ENCODE measurements around the gene NRARP. TPM values are rescaled to one million over a fixed set of nuclear protein-coding genes. Genes with fewer than 3 reads are reported as not detected.
A peak's percentile ranks its signal among the peaks of the same experiment; 100 is the strongest.

Gene NRARP
- polyA plus RNA-seq (2011; rRNA removed) (0.17 and 0.22 TPM in 2 replicates), polyA minus RNA-seq (2011; rRNA and poly(A)+ RNA removed) (not detected in 2 replicates)

GRCh38 chr9:137302118-137302448 lies at the start of gene NRARP:
Gene NRARP (minus strand): TSS chr9:137302271. CDS start chr9:137301928, 343 bp downstream.
- no peak for TF ChIP-seq CTCF (IDR thresholded peaks at IDR 0.05; ENCODE audit: low read depth, low read length)
- ChIA-PET POLR2A (interaction anchor here (0.6 to 2.3 kb wide), 3 partner anchors 9 to 94 kb away, joined by 3 to 11 read pairs (median 6); partner anchors contain the start of gene TUBB4B), CTCF (interaction anchor here (0.6 to 1.1 kb wide), 8 partner anchors 11 to 135 kb away, joined by 3 to 11 read pairs (median 3); no protein-coding TSS in a partner anchor)
- no peak within 1 kb of the TSS for H3K27ac ChIP-seq (ENCODE audit: low read depth, low read length)
- no peaks in the 10 kb centered on the region; the same call in 1 of the 2 replicates for H3K9me3 ChIP-seq (ENCODE audit: control insufficient read depth, insufficient read depth, low read length)
- peaks cover 27% of the 10 kb centered on the region for H3K27me3 ChIP-seq (ENCODE audit: control insufficient read depth, insufficient read depth, low read length)
- DNase-seq (ENCODE audit: low read depth, low spot score), result no peak
- peak within 1 kb of the TSS; percentile 47 for H3K4me3 ChIP-seq (ENCODE audit: low read depth, low read length)

- no peak for TF ChIP-seq CTCF (IDR thresholded peaks at IDR 0.05; ENCODE audit: low read depth, low read length)
- Histone ChIP-seq H3K9me3 (ENCODE audit: control insufficient read depth, insufficient read depth, low read length) (peaks cover 85% of the 10 kb centered on the region), H3K27ac (ENCODE audit: low read depth, low read length) (no peak overlapping the region), H3K4me3 (ENCODE audit: low read depth, low read length) (no peak overlapping the region), H3K27me3 (ENCODE audit: control insufficient read depth, insufficient read depth, low read length) (no peaks in the 10 kb centered on the region)
- ChIA-PET POLR2A (no interaction called here), CTCF (no interaction called here)
- no peak for DNase-seq (ENCODE audit: low read depth, low spot score)
Measured at GRCh38 chr9:137350696-137351584, 48.9 kb upstream of the NRARP start.

GRCh38 chr9:137349471-137350033 lies 47.5 kb upstream of the NRARP start:
- no peak for TF ChIP-seq CTCF (IDR thresholded peaks at IDR 0.05; ENCODE audit: low read depth, low read length)
- DNase-seq (ENCODE audit: low read depth, low spot score), result no peak
- no peak overlapping the region for H3K4me3 ChIP-seq (ENCODE audit: low read depth, low read length)
- ChIA-PET POLR2A (no interaction called here), CTCF (no interaction called here)
- H3K27me3 ChIP-seq (ENCODE audit: control insufficient read depth, insufficient read depth, low read length), result no peaks in the 10 kb centered on the region
- H3K27ac ChIP-seq (ENCODE audit: low read depth, low read length), result no peak overlapping the region
- H3K9me3 ChIP-seq (ENCODE audit: control insufficient read depth, insufficient read depth, low read length), result peaks cover 72% of the 10 kb centered on the region

- TF ChIP-seq CTCF (IDR thresholded peaks at IDR 0.05; ENCODE audit: low read depth, low read length), result no peak
- H3K4me3 ChIP-seq (ENCODE audit: low read depth, low read length), result no peak overlapping the region
- CTCF ChIA-PET, result no interaction called here
Measured at GRCh38 chr9:137348769-137349470, 46.8 kb upstream of the NRARP start.

More at GRCh38 chr9:137348769-137349470, 46.8 kb upstream of the NRARP start:
- H3K27ac ChIP-seq (ENCODE audit: low read depth, low read length), result no peak overlapping the region
- POLR2A ChIA-PET, result no interaction called here
- peaks cover 65% of the 10 kb centered on the region for H3K9me3 ChIP-seq (ENCODE audit: control insufficient read depth, insufficient read depth, low read length)
- DNase-seq (ENCODE audit: low read depth, low spot score), result no peak
- no peaks in the 10 kb centered on the region for H3K27me3 ChIP-seq (ENCODE audit: control insufficient read depth, insufficient read depth, low read length)

Data from AG04450 (cell line).